ENCODE data around the gene SUMO4. TPM values are rescaled to one million over a fixed set of nuclear protein-coding genes. Genes with fewer than 3 reads are reported as not detected.

SUMO4 gene
- total RNA-seq, 2 donors from 2014 or later, result 1.3 to 1.9 TPM

GRCh38 chr6:149428606-149429005, 28.5 kb downstream of the SUMO4 start:
- no peaks in the 10 kb centered on the region for H3K36me3 ChIP-seq (ENCODE audit: control insufficient read depth, insufficient read depth, low read length)
- no peaks in the 10 kb centered on the region for H3K4me1 ChIP-seq (ENCODE audit: control insufficient read depth, insufficient read depth, low read length)
- no peaks in the 10 kb centered on the region for H3K9me3 Mint-ChIP-seq
- H3K27ac ChIP-seq (ENCODE audit: low read depth, low read length), result no peak overlapping the region
- no peak overlapping the region for H3K27ac Mint-ChIP-seq
- H3K4me3 ChIP-seq (ENCODE audit: low read length), result no peak overlapping the region
- H3K4me1 Mint-ChIP-seq, result peaks cover 7% of the 10 kb centered on the region
- WGBS, 2 experiments (ENCODE audit: insufficient coverage in 1 of 2, insufficient read length in 1 of 2), result 93 to 95% methylated on average over 3 to 4 of the region's 4 CpGs
- no peaks in the 10 kb centered on the region for H3K27me3 Mint-ChIP-seq (ENCODE audit: insufficient read depth)
- H3K4me3 Mint-ChIP-seq, result no peak overlapping the region
- H3K27me3 ChIP-seq (ENCODE audit: control insufficient read depth, insufficient read depth, low read length, poor library complexity, severe bottlenecking), result no peaks in the 10 kb centered on the region
- no peak for TF ChIP-seq CTCF (conservative IDR thresholded peaks at IDR 0.05)
- no peaks in the 10 kb centered on the region for H3K36me3 Mint-ChIP-seq (ENCODE audit: low read depth)
- H3K9ac ChIP-seq (ENCODE audit: extremely low read depth, low read length, poor library complexity, severe bottlenecking), result no peak overlapping the region
- DNase-seq, result no peak
- H3K9me3 ChIP-seq (ENCODE audit: control insufficient read depth, low read length), result no peaks in the 10 kb centered on the region

- no peaks in the 10 kb centered on the region for H3K4me1 ChIP-seq (ENCODE audit: control insufficient read depth, insufficient read depth, low read length)
- H3K27ac ChIP-seq (ENCODE audit: low read depth, low read length), result no peak overlapping the region
- Mint-ChIP-seq H3K9me3 (no peaks in the 10 kb centered on the region), H3K4me1 (no peaks in the 10 kb centered on the region), H3K27ac (no peak overlapping the region), H3K36me3 (ENCODE audit: low read depth) (no peaks in the 10 kb centered on the region), H3K27me3 (ENCODE audit: insufficient read depth) (no peaks in the 10 kb centered on the region), H3K4me3 (no peak overlapping the region)
- TF ChIP-seq CTCF (conservative IDR thresholded peaks at IDR 0.05), result no peak
- DNase-seq, result no peak
- no peaks in the 10 kb centered on the region for H3K9me3 ChIP-seq (ENCODE audit: control insufficient read depth, low read length)
- WGBS, 2 experiments (ENCODE audit: insufficient coverage in 1 of 2, insufficient read length in 1 of 2), result 90 to 91% methylated on average over 21 to 26 of the region's 26 CpGs
- no peak overlapping the region for H3K4me3 ChIP-seq (ENCODE audit: low read length)
- H3K27me3 ChIP-seq (ENCODE audit: control insufficient read depth, insufficient read depth, low read length, poor library complexity, severe bottlenecking), result no peaks in the 10 kb centered on the region
- no peak overlapping the region for H3K9ac ChIP-seq (ENCODE audit: extremely low read depth, low read length, poor library complexity, severe bottlenecking)
- H3K36me3 ChIP-seq (ENCODE audit: control insufficient read depth, insufficient read depth, low read length), result no peaks in the 10 kb centered on the region
These were observed 29.6 kb downstream of the SUMO4 start for GRCh38 chr6:149429427-149430360.

- WGBS, 2 experiments (ENCODE audit: insufficient coverage in 1 of 2, insufficient read length in 1 of 2), result 0 to 41% methylated on average over 3 to 19 of the region's 19 CpGs
- Histone ChIP-seq H3K9ac (ENCODE audit: extremely low read depth, low read length, poor library complexity, severe bottlenecking) (no peak overlapping the region), H3K4me3 (ENCODE audit: low read length) (no peak overlapping the region), H3K36me3 (ENCODE audit: control insufficient read depth, insufficient read depth, low read length) (no peaks in the 10 kb centered on the region), H3K4me1 (ENCODE audit: control insufficient read depth, insufficient read depth, low read length) (no peaks in the 10 kb centered on the region), H3K27ac (ENCODE audit: low read depth, low read length) (no peak overlapping the region), H3K27me3 (ENCODE audit: control insufficient read depth, insufficient read depth, low read length, poor library complexity, severe bottlenecking) (no peaks in the 10 kb centered on the region), H3K9me3 (ENCODE audit: control insufficient read depth, low read length) (no peaks in the 10 kb centered on the region)
- H3K4me3 Mint-ChIP-seq, result no peak overlapping the region
- no peaks in the 10 kb centered on the region for H3K4me1 Mint-ChIP-seq
- peak; percentile 95 for TF ChIP-seq CTCF (conservative IDR thresholded peaks at IDR 0.05)
- no peaks in the 10 kb centered on the region for H3K36me3 Mint-ChIP-seq (ENCODE audit: low read depth)
- no peak overlapping the region for H3K27ac Mint-ChIP-seq
- no peaks in the 10 kb centered on the region for H3K27me3 Mint-ChIP-seq (ENCODE audit: insufficient read depth)
- H3K9me3 Mint-ChIP-seq, result no peaks in the 10 kb centered on the region
- DNase-seq, result peak; percentile 99
These were observed 32.1 kb downstream of the SUMO4 start for GRCh38 chr6:149431905-149432775.

All from endodermal cell (in vitro differentiated cells).